A172 (cell line): ENCODE data around the gene HOXD11. TPM values are rescaled to one million over a fixed set of nuclear protein-coding genes. Genes with fewer than 3 reads are reported as not detected.
A peak's percentile ranks its signal among the peaks of the same experiment; 100 is the strongest.

Experiments
- DNase-seq: peaks from one replicate; pipeline ENCODE4 v3.0.0-alpha.2; 2015; ENCODE audit warnings: low spot score
- total RNA-seq: library from RNA; depleted of rRNA; stranded (reverse); fragments of >200 nt; shearing (Covaris generic); gene quantifications from 2 replicates; pipeline ENCODE4 v1.2.3, GENCODE V29; 2014

The HOXD11 gene
- total RNA-seq, 1 experiment from 2014 or later = 17.3 TPM

- DNase-seq = peak; percentile 70
These were observed 1.9 kb upstream of the HOXD11 start for GRCh38 chr2:176105078-176105729.

DNA sequence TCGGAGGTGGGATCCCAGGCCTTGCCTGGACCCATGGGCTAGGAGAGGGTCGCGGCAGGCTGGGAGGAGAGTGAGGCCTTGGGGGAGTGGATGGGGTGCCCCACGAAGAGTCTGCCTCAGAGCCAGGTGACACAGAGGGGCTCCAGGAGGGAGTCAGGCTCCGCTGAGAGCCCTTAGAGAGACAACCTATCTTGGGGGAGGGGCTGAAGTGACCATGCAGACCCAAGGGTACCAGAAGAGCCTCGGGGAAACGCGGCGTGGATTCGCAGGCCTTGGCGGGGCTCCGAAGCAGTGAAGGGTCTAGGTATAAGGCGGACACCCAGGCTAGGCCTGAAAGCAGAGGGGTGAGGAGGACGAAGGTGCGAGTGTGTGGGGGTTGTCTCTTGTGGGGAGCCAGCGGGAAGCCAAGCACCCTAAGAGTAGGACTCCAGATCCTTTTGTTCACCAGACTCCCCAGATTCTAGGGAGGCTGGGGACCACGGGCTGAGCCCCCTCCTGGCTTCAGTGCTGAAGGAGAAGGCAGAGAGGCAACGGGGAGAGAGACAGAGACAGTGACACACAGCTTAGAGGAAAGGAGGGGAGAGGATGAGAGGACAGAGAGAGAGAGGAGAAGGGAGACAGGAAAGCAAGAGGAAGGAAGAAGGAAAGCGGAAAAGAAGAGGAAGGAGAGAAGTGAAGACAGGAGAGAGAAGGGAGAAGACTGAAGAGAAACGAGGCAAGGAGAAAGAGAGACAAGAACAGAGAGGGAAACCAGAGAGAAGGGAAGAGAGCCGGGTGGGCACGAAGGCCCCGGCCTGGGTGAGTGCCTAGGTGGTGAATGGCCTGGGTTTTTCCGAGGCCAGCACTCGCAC is 1.1 kb upstream of the HOXD11 start:
- DNase-seq = peak; percentile 30

DNA sequence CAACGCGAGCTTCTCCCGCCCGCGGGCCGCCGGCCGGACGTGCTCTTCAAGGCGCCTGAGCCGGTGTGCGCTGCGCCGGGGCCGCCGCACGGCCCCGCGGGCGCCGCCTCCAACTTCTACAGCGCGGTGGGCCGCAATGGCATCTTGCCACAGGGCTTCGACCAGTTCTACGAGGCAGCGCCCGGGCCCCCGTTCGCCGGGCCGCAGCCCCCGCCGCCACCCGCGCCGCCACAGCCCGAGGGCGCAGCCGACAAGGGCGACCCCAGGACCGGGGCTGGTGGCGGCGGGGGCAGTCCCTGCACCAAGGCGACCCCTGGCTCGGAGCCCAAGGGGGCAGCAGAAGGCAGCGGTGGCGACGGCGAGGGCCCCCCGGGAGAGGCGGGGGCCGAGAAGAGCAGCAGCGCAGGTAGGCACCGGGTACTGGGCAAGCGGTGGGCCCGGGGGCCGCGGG is 676 bp downstream of the HOXD11 start:
- DNase-seq = no peak

DNA sequence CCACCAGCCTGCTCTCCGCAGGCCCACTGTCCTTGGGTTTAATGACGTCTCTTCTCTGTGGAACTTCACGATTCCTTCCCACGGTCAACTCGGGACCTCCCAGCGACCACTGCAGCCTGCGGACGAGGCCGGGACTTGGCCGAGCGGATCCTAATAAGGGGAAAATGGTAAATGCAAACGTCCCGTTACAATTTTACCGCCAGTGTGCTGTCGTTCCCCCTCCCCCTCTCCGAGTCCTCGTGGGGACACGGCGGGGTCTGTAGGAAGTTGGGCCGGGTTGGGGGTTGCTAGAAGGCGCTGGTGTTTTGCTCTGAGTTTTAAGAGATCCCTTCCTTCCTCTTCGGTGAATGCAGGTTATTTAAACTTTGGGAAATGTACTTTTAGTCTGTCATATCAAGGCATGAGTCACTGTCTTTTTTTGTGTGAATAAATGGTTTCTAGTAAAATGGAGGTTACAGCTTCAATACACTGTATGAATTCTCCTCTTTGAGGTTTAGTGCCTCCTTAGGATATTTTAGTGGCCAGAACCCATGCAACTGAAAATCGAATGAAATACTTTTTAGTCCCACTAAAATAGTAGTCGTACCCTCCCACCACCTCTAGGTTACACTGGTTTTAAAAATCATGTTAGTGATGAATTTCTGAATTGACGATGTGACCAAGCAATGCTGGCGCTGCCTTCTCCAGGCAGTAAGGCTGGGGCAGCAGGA is 2.3 kb downstream of the HOXD11 start:
- DNase-seq = no peak

GRCh38 chr2:176109946-176110345 is 2.9 kb downstream of the HOXD11 start:
- no peak for DNase-seq

DNA sequence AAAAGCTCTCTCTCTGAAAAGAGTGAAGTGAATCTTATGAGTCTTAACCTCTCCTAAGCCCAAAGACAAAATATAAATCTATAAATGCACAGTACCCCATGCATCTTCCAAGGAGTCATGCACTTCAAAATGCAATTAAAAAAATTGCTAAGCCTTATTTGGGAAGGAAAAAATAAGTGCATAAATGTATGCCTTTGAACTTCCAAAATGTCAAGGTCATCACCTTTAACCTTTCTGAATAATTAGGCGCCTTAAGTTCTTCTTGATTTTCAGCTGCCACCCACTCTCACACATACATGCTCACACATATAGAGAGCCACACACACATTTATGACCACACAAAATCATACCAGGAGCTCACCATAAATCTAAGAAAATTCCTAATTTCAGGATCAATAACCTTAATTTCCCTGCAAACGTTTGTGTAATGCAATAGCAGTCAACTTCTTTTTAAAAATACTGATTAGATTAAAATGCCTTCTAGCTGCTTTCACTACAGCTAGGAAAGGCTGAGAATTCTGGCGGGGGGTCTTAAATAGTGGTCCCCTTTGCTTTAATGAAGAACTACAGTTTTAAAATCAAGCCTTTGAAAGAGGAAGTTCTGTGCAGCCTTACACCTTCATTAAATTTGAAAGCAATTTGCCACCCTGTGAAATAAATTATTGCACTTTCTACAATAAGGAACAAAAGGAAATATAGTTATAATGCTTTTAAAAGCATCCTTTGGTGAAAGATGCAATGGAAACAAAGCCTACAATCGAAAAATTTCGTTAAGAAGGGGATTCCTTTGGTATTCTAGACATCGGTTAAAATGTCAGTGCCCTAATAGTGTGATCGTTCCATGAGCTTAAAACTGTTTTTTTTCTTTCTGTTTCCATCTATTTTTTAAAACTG is 3.6 kb downstream of the HOXD11 start:
- DNase-seq = no peak

- no peak for DNase-seq
These were observed 4.2 kb downstream of the HOXD11 start for GRCh38 chr2:176111309-176111663.

- DNase-seq = no peak
These were observed 4.8 kb downstream of the HOXD11 start for GRCh38 chr2:176111846-176112374.

DNA sequence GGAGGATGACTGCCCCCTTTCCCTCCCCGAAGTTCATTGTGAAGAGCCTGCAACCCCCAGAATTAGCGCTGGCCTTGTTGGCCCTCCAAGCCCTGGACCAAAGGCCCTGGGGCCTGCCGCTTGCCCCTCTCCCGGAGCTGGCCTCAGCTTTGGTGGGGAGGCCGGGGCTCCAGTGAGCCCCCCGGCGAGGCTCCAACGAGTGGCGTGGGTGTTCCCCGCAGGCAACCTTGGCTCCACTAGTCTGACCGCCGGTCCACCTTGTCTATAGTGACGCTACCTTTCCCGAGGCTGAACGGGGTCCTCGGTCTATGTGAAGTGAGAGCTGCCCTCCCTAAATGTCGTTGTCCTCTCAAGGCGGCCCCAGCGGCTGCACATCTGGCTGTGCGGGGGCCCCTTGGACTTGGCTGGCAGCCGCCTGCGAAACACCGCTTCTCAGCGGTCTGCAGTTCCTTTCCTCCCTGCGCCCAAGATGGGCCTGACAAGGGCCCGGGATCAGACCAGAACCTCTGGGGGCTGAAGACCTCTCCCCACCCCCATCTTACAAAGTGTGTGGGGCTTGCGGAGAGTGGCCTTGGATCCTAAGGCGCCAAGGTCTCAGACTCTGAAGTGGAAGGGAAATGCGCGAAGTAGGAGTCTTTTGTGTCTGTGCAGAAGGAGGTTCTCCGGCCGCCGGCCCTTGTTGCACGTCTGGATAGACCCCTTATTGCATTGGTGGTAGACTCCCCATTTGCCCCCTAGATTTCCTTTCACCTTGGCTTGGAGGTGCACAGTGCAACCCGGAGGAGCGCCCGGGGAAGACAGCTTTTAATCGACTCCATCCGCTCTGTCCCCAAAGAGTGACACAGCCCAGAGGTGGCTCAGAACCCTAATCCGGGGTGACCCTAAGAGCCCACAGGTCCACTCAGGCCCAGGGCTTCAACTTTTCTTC is 5.6 kb downstream of the HOXD11 start:
- no peak for DNase-seq

GRCh38 chr2:176114120-176114929 is 7.2 kb downstream of the HOXD11 start:
- no peak for DNase-seq

DNA sequence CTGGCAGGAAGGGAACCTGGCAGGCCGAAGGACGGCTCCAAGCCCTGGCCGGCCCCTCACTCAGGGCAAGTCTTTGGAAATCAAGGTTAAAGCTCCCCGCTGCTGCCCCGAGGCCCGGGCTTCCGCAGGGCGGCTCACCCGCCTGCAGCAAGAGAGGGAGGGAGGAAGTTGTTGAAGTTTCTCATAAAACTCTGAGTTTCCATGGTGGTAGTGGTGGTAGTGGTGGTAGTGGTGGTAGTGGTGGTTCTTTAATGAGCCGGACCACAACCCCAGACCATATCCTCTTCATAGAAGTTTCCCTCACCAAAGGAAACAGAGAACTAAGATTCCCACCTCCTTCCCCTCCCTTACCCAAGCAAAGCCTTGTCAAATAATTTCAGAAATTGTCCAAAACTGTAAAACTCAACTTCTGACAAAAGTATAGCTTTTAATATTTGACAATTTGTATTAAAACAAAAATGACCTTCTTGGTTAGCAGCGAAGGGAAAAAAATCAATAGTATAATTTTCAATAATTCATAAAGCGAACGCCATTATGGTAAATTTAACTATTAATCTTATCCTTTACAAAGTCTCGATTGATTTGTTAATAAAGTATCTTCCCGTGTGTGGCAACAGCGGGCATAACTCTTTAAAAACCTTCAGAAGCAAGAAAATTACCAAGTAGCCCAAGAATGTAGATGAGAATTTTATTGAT is 8.0 kb downstream of the HOXD11 start:
- DNase-seq = no peak

GRCh38 chr2:176115883-176116813 is 9.1 kb downstream of the HOXD11 start, which contains the start of gene HOXD10:
HOXD10 (plus strand) TSS chr2:176116778; CDS start chr2:176116834, 56 bp downstream.
- no peak for DNase-seq

- no peak for DNase-seq
These were observed 10.2 kb downstream of the HOXD11 start for GRCh38 chr2:176117162-176117822.

DNA sequence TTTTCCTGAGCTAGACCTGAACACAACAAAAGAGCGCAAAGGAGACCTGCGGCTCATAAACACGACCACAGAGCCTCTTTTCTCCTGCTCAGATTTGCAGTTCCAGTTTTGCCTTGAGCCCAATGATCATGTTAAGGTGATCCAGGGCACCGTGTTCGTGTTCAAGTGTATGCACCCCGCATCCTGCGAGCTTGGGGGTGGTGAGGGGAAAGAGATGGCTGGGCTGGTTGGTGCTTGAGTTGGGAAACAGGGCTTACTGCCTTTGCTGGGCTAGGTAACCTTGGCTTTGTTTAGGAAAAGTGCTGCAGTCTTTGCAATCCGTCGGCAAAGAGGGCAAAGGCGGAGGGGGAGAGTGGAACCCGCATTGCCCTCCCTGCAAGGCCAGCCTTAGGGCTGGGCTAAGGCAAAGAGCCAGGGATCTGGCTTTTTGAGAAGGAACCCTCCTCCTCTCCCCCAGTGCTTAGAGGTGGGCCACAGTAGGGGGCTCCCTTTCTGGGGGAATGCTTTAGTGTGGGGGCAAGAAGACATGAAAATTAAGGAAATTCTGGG is 10.8 kb downstream of the HOXD11 start:
- DNase-seq = no peak

- DNase-seq = no peak
These were observed 11.7 kb downstream of the HOXD11 start for GRCh38 chr2:176118601-176119339.
